ENCODE data around the gene ASB14.
"Not testable (repeated sequence)": the region's sequence is repeated elsewhere in the genome, so short reads cannot be mapped to it uniquely, and the experiment has no call there.

Gene ASB14

DNA sequence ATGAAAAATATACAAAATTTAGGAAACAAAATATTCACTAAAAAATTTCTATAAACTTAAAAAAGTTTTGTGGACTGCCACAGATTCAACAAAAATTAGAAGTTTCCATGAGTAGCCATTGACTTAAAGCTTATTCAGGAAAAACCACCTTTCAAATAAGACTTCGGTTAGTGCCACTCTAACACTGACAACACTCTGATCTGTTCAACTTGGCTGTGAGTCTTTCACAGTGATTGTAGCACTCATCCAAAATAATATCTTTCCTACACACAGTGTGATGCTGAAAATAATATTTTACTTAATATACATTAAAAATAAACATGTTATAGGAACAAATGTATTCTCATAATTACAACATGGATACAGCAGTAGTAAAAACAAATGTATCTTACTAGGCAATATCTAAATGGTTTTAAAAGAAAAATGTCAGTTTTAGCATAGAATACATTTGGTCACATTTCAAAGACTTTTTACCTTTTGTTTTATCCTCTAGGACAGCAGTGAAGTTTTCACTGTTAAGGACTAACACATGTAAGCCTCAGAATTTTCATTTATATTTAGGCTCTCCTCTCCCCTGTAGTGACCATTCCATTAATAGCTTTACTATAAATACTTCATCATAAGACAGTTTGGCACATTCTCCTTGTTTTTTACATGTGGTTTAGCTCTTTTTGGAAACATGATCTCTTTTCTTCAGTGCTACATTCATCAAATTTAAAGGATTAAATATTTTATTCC, at the start of gene ASB14:
Gene ASB14, minus strand, starts transcription at position 527 of the 738 bp plus-strand sequence. CDS start 652 bp downstream, outside the sequence.
- DNase-seq (ENCODE audit: low read depth): no peak

DNA sequence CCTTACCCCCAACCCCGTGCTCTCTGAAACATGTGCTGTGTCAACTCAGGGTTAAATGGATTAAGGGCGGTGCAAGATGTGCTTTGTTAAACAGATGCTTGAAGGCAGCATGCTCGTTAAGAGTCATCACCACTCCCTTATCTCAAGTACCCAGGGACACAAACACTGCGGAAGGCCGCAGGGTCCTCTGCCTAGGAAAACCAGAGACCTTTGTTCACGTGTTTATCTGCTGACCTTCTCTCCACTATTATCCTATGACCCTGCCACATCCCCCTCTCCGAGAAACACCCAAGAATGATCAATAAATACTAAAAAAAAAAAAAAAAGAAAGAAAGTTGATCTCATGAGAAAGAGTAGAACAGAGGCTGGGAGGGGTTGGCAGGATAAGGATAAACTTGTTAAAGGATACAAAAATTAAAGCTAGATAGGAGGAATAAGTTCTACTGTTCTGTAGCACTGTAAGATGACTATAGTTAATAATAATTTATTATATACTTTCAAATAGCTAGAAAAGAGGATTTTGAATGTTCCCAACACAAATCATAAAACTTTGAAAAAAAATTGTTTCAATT, 46.7 kb upstream of the ASB14 start:
- DNase-seq (ENCODE audit: low read depth): not testable (repeated sequence)

DNA sequence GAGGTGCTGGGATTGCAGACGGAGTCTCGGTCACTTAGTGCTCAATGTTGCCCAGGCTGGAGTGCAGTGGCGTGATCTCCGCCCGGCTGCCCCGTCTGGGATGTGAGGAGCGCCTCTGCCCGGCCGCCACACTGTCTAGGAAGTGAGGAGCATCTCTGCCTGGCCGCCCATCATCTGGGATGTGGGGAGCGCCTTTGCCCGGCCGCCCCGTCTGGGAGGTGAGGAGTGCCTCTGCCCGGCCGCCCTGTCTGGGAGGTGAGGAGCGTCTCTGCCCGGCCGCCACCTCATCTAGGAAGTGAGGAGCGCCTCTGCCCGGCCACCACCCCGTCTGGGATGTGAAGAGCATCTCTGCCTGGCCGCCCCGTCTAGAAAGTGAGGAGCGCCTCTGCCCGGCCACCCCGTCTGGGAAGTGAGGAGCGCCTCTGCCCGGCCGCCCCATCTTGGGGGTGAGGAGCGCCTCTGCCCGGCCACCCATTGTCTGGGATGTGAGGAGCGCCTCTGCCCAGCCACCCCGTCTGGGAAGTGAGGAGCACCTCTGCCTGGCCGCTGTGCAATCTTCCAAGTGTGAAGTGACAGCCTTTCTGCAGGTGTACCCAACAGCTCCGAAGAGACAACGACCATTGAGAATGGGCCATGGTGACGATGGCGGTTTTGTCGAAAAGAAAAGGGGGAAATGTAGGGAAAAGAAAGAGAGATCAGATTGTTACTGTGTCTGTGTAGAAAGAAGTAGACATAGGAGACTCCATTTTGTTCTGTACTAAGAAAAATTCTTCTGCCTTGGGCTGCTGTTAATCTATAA, 46.0 kb upstream of the ASB14 start:
- DNase-seq (ENCODE audit: low read depth): not testable (repeated sequence)

DNA sequence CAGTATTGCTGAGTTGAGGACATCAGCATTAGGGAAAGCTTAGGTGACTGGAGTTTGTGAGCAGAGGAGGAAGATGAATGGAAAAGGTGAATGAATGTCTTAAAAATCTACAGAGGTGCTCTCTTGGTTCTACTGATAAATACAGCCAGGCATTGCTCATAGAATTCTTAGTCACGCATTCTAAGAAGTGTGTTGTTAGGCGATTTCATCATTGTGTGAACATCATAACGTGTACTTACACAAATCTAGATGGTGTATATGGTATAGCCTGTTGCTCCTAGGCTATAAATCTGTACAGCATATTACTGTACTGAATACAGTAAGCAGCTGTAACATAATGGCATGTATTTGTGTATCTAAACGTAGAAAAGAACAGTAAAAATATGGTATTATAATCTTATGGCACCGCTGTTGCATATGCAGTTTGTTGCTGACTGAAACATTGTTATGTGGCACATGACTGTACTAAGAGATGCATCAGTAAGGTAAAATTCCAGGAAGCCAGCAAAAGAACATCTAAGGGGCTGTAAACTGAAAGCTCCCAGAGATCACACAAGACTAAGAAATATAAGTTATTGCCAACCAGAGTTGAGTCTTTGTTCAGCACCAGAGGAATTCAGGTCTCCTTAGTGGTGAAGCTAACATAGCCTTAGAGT, 42.9 kb upstream of the ASB14 start:
- no peak for DNase-seq (ENCODE audit: low read depth)

GRCh38 chr3:57331078-57331610, 38.7 kb upstream of the ASB14 start:
- no peak for DNase-seq (ENCODE audit: low read depth)

DNA sequence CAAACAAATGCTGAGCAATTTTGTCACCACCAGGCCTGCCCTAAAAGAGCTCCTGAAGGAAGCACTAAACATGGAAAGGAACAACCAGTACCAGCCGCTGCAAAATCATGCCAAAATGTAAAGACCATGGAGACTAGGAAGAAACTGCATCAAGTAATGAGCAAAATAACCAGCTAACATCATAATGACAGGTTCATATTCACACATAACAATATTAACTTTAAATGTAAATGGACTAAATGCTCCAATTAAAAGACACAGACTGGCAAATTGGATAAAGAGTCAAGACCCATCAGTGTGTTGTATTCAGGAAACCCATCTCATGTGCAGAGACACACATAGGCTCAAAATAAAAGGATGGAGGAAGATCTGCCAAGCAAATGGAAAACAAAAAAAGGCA, 34.0 kb upstream of the ASB14 start:
- not testable (repeated sequence) for DNase-seq (ENCODE audit: low read depth)

- DNase-seq (ENCODE audit: low read depth): no peak
Observed at GRCh38 chr3:57314204-57314603, 21.7 kb upstream of the ASB14 start.

GRCh38 chr3:57309769-57310360, 17.4 kb upstream of the ASB14 start:
- no peak for DNase-seq (ENCODE audit: low read depth)

DNA sequence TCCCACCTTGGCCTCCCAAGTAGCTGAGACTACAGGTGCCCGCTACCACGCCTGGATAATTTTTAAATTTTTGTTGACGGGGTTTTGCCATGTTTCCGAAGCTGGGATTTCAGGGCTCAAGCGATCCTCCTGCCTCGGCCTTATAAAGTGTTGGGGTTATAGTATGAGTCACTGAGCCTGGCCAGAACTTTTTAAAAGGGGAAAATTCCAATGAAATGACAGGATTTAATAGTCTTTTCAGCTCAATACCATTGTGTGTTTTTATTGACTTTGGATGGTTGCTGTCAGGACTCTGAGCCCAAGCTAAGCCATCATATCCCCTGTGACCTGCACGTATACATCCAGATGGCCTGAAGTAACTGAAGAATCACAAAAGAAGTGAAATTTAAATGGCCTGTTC, 11.0 kb upstream of the ASB14 start:
- not testable (repeated sequence) for DNase-seq (ENCODE audit: low read depth)

DNA sequence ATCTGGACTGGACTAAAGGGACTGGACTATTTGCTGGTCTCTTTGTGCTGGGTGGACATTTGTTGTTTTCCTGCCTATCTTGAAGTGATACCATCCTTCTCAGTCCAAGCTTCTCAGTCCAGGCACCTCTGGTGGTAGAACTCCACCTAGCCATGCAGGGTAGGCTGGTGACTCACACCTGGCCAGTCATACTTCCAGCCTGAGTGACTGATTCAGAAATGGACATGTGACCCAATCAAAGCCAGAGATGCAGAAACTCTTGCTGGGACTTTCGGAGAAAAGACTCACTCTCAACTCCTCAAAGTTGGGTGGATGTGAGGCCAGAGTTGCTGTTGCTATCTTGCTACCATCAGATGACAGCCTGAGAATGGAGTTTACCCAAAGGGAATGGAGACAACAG, 5.6 kb upstream of the ASB14 start:
- DNase-seq (ENCODE audit: low read depth): no peak

GRCh38 chr3:57292897-57293526, 527 bp upstream of the ASB14 start:
- DNase-seq (ENCODE audit: low read depth): no peak

GRCh38 chr3:57288403-57288802, 4.1 kb downstream of the ASB14 start:
- DNase-seq (ENCODE audit: low read depth): no peak

- DNase-seq (ENCODE audit: low read depth): no peak
Observed at GRCh38 chr3:57287205-57287604, 5.3 kb downstream of the ASB14 start.

DNA sequence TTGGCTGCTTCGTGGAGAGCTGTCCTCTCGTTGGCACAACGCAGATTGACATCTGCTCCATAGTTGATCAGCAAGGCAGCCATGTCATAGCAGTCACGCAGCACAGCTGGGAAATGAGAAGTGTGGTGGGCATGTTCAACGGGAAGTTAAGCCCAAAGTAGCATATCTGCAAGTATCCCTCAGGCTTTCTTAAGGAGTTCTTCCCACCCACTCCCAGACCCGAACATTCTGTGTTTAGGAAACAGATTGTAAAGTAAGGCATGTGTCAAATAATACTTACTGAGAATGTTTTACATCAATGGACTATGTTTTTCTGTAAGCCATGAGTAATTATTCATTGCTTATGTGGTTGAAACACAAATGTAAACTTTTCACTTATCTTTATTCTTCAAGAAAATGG, 9.2 kb downstream of the ASB14 start:
- no peak for DNase-seq (ENCODE audit: low read depth)

GRCh38 chr3:57281715-57282114, 10.8 kb downstream of the ASB14 start:
- no peak for DNase-seq (ENCODE audit: low read depth)

- no peak for DNase-seq (ENCODE audit: low read depth)
Observed at GRCh38 chr3:57279685-57280084, 12.8 kb downstream of the ASB14 start.

DNA sequence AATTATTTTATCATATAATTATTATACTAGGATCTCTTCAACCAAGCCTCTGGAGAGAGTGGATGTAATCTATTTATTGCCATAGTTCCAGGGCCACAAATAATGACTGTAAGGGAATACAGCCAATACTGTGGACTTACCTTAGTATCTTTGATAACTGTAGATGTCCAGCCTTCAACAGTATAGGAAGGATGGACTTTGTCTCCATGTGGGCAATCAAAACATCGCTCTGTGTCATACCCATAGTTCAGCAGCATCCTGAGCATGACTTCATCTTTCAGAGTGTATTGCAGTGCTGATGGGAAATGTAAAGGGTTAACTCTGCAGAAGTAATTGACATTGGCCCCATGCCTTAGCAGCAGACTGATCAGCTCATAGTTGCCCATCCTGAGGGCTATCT, 14.2 kb downstream of the ASB14 start:
- no peak for DNase-seq (ENCODE audit: low read depth)

- no peak for DNase-seq (ENCODE audit: low read depth)
Observed at GRCh38 chr3:57275393-57275792, 17.1 kb downstream of the ASB14 start.

DNA sequence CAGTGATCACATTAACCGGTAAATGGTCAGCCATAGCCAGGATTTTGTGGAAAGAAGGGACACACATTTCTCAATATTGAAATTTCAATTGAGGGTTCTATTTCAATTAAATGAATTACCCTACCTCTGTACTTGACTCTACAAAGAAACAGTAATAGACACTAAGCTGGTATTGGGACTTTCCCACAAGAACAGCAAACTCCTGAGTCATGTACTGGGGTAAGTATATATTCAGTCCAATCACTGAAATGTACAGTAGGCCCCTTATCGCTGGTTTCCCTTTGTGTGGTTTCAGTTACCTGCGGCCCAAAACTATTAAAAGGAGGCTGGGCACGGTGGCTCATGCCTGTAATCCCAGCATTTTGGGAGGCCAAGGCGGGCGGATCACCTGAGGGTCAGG, 17.6 kb downstream of the ASB14 start:
- DNase-seq (ENCODE audit: low read depth): no peak

DNA sequence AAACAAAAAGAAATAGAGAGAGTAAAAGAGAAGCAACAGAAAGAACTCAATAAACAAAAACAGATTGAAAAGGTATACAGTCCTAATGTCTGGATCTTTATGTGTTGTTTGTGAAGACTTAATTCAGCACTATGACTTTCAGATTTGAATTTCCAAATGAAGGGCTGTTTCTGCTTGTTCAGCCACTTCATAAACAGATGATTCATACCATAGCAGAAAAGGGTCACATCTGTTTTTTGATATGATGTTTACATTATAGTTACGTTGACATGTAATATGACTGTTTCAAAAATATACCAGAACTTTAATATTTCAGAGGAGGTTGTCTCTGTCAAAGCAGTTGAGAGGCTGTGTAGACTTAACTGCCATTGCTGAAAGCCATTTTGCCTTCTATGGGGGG, 24.1 kb downstream of the ASB14 start:
- no peak for DNase-seq (ENCODE audit: low read depth)

DNA sequence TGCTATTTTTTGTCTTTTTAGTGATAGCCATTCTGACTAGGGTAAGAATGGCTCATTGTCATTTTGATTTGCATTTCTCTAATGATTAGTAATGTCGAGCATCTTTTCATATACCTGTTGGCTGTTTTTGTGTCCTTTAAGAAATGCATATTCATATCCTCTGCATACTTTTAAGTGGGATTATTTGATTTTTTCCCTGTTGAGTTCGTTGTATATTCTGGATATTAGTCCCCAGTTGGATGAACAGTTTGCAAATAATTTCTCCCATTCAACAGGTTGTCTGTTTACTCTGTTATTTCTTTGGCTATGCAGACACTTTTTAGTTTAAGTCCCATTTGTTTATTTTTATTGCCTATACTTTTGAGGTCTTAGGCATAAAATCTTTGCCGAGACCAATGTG, 30.6 kb downstream of the ASB14 start:
- DNase-seq (ENCODE audit: low read depth): no peak
